AG04450 (cell line): ENCODE data around the gene EXOC6B. TPM values are rescaled to one million over a fixed set of nuclear protein-coding genes. Genes with fewer than 3 reads are reported as not detected.

ENCODE experiments used
- CTCF ChIA-PET: fragments of 300-600, 350-600 bp; formaldehyde crosslinking; extraction: SDS; loops from one replicate; lab custom pipeline; 2022; ENCODE audit warnings: antibody characterized with exemption, inconsistent platforms; lab: Charles Lee
- POLR2A ChIA-PET: fragments of 350-600 bp; formaldehyde crosslinking; extraction: SDS; loops from one replicate; lab custom pipeline; 2021; ENCODE audit warnings: antibody characterized with exemption, inconsistent platforms; lab: Yijun Ruan, JAX
- DNase-seq: peaks from one replicate; pipeline ENCODE4 v3.0.0-alpha.2; 2011; ENCODE audit warnings: low read depth, low spot score
- H3K27ac ChIP-seq: one replicate; pipeline ENCODE4 v1.5.1; 2012; ENCODE audit warnings: low read depth, low read length, control low read depth
- H3K27me3 ChIP-seq: one replicate; pipeline ENCODE4 v1.6.0; 2012; ENCODE audit warnings: low read length; ENCODE audit not compliant: control insufficient read depth, insufficient read depth
- H3K4me3 ChIP-seq: 2 replicates; pipeline ENCODE4 v1.5.1; 2011; ENCODE audit warnings: mild to moderate bottlenecking, low read depth, low read length, control low read depth
- H3K9me3 ChIP-seq: 2 replicates; pipeline ENCODE4 v1.5.1; 2012; ENCODE audit warnings: low read length; ENCODE audit not compliant: control insufficient read depth, insufficient read depth
- polyA plus RNA-seq: library from polyadenylated mRNA; depleted of rRNA; stranded (reverse); fragments of >200 nt; gene quantifications from 2 replicates; pipeline ENCODE4 v1.2.3, GENCODE V29; 2011
- TF ChIP-seq, protein P1 (sequence below): IDR thresholded peaks from 2 replicates; pipeline ENCODE4 v1.5.1; 2011; ENCODE audit warnings: low read depth, low read length, control low read depth, inconsistent platforms

EXOC6B gene
- polyA plus RNA-seq, 1 experiment: 28.7 TPM

GRCh38 chr2:72782520-72782919 is 43.3 kb downstream of the EXOC6B start:
- POLR2A ChIA-PET: no interaction called here

DNA sequence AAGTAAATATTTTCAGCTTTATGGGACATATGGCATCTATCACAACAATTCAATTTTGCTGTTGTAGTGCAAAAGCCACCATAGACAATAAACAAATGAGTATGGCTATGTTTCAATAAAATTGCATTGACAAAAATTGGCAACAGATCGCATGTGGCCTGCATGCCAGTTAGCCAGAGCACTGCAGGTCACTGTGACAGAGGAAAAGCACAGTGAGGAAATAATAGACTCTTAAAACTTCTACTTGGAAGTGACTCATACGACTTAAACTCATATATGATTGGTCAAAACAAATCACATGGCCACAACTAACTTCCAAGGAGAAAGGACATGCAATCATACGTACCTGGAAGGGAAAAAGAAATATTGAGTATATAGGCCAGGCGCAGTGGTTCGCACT is 44.4 kb downstream of the EXOC6B start:
- H3K4me3 ChIP-seq: no peak overlapping the region
- DNase-seq: no peak
- CTCF ChIA-PET: interaction anchor here (0.7 to 6.3 kb wide), 4 partner anchors 78 to 255 kb away, joined by 4 to 59 read pairs (median 12); no protein-coding TSS in a partner anchor
- POLR2A ChIA-PET: no interaction called here
- TF ChIP-seq, protein P1, sequence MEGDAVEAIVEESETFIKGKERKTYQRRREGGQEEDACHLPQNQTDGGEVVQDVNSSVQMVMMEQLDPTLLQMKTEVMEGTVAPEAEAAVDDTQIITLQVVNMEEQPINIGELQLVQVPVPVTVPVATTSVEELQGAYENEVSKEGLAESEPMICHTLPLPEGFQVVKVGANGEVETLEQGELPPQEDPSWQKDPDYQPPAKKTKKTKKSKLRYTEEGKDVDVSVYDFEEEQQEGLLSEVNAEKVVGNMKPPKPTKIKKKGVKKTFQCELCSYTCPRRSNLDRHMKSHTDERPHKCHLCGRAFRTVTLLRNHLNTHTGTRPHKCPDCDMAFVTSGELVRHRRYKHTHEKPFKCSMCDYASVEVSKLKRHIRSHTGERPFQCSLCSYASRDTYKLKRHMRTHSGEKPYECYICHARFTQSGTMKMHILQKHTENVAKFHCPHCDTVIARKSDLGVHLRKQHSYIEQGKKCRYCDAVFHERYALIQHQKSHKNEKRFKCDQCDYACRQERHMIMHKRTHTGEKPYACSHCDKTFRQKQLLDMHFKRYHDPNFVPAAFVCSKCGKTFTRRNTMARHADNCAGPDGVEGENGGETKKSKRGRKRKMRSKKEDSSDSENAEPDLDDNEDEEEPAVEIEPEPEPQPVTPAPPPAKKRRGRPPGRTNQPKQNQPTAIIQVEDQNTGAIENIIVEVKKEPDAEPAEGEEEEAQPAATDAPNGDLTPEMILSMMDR: no peak
- H3K27me3 ChIP-seq: no peaks in the 10 kb centered on the region
- no peaks in the 10 kb centered on the region for H3K9me3 ChIP-seq
- no peak overlapping the region for H3K27ac ChIP-seq

More at GRCh38 chr2:72782520-72782919, 43.3 kb downstream of the EXOC6B start:
- Histone ChIP-seq H3K27ac (no peak overlapping the region), H3K27me3 (no peaks in the 10 kb centered on the region), H3K9me3 (no peaks in the 10 kb centered on the region), H3K4me3 (no peak overlapping the region)
- TF ChIP-seq, protein P1: no peak
- no peak for DNase-seq
- CTCF ChIA-PET: interaction anchor here (0.6 to 6.3 kb wide), 5 partner anchors 10 to 190 kb away, joined by 3 to 59 read pairs (median 4); no protein-coding TSS in a partner anchor

DNA sequence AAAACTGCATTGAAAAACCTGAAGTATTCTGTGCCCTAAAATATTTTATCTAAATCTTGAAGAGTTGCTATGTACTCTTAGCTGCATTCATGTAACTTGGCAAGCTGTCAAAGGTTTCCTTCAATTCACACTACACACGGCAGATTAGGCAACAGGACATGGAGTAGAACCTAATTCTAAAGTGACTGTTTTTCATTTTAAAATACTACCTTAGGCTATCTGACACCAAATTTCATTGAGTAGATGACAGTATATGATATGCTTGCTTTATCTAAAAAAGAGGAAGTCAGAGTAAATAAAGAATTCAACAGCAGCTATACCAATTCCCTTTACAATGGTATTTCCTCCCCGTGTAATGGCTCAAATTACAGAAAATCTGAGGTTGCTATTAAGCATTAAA is 45.4 kb downstream of the EXOC6B start:
- POLR2A ChIA-PET: no interaction called here
- no peak for DNase-seq
- H3K27ac ChIP-seq: no peak overlapping the region
- CTCF ChIA-PET: interaction anchor here (0.6 to 6.3 kb wide), 7 partner anchors 9 to 113 kb away, joined by 3 to 59 read pairs (median 4); no protein-coding TSS in a partner anchor
- no peak overlapping the region for H3K4me3 ChIP-seq
- TF ChIP-seq, protein P1: no peak
- no peaks in the 10 kb centered on the region for H3K27me3 ChIP-seq
- H3K9me3 ChIP-seq: no peaks in the 10 kb centered on the region

DNA sequence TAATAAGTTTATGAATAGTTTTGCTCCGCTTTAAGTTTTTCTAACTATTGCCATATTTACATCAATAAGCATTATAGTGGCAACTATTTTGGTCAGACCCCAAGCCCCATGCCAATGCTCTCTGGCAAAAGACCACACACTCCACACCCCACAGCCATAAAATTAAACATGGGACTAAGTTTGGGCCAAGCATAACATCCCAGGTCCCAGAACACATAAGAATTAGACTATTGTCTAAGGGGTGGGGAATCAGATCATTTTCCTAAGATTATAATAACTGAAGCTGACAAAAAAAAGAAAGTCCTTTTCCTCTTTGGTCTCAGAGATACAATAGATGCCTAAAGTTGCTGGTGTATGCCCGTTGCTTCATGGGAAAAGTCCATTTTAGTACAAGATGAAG is 46.3 kb downstream of the EXOC6B start:
- ChIA-PET POLR2A (no interaction called here), CTCF (interaction anchor here (1.1 to 6.3 kb wide), 6 partner anchors 24 to 114 kb away, joined by 3 to 59 read pairs (median 6); no protein-coding TSS in a partner anchor)
- Histone ChIP-seq H3K27me3 (no peaks in the 10 kb centered on the region), H3K9me3 (no peaks in the 10 kb centered on the region), H3K4me3 (no peak overlapping the region), H3K27ac (no peak overlapping the region)
- DNase-seq: no peak
- TF ChIP-seq, protein P1: no peak

DNA sequence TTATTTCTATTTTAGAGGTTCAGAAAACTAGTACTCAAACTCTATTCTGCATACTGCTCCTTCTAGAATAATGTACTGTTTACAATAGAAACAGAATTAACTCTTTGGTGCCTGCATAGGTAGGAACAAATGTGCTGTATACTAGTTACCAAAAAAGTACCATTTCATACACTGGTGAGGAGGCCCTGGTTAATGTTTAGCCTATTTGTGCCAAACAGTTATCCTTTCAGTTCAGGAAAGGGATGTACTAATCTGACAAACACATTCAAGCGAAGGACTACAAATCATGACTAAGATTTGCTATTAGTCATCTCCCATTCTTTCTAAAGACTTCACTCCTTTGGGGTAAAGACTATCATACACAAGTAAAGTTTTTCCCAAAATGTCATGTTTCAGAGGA is 47.4 kb downstream of the EXOC6B start:
- TF ChIP-seq, protein P1: no peak
- H3K9me3 ChIP-seq: no peaks in the 10 kb centered on the region
- no peak for DNase-seq
- ChIA-PET POLR2A (no interaction called here), CTCF (interaction anchor here (1.6 to 6.3 kb wide), 3 partner anchors 81 to 109 kb away, joined by 7 to 59 read pairs (median 12); partner anchors contain the start of gene SPR)
- no peak overlapping the region for H3K27ac ChIP-seq
- no peak overlapping the region for H3K4me3 ChIP-seq
- H3K27me3 ChIP-seq: no peaks in the 10 kb centered on the region
